PC-9 (cell line): ENCODE results near the gene AMZ1. TPM values are rescaled to one million over a fixed set of nuclear protein-coding genes. Genes with fewer than 3 reads are reported as not detected.

Experiments used
- BruUV-seq: library from RNA; stranded (reverse); fragments of 400-500 nt; replicated peaks from 2 replicates; lab custom pipeline; 2021; lab: Mats Ljungman, UMichigan
- CTCF ChIA-PET: fragments of 300-600 bp; sonication (Branson Sonifier 250); formaldehyde crosslinking; loops from one replicate; lab custom pipeline; 2022; ENCODE audit warnings: antibody characterized with exemption; lab: Charles Lee
- POLR2A ChIA-PET: fragments of 300-600 bp; sonication (Branson Sonifier 250); formaldehyde crosslinking; loops from one replicate; lab custom pipeline; 2022; ENCODE audit warnings: antibody characterized with exemption; ENCODE audit not compliant: unreplicated experiment; lab: Charles Lee
- DNase-seq, 2 experiments: peaks; one replicate each; pipeline versions ENCODE4 v3.0.0 to v3.0.0-alpha.2; 2015 to 2022; ENCODE audit warnings: mixed read lengths in 1 of 2
- H2AFZ ChIP-seq: fragments of 200-600 bp; sonication (generic); 2 replicates; pipeline ENCODE4 v1.8.1; 2017; ENCODE audit warnings: antibody characterized with exemption
- H3F3A ChIP-seq: fragments of 200-600 bp; sonication (generic); 2 replicates; pipeline ENCODE4 v1.8.1; 2017; ENCODE audit warnings: antibody characterized with exemption, mild to moderate bottlenecking, low read depth; ENCODE audit not compliant: insufficient read depth
- H3K27ac ChIP-seq: fragments of 200-600 bp; sonication (generic); 2 replicates; pipeline ENCODE4 v1.6.1; 2016; ENCODE audit warnings: mixed run types
- H3K27me3 ChIP-seq: fragments of 200-600 bp; sonication (generic); 2 replicates; pipeline ENCODE4 v1.6.1; 2016; ENCODE audit warnings: low read depth, mixed run types; ENCODE audit not compliant: insufficient read depth
- H3K36me3 ChIP-seq: fragments of 200-600 bp; sonication (generic); 2 replicates; pipeline ENCODE4 v1.6.1; 2016; ENCODE audit warnings: low read depth, mixed run types
- H3K4me1 ChIP-seq: fragments of 200-600 bp; sonication (generic); replicated peaks from 2 replicates; pipeline ENCODE4 v1.6.1; 2016; ENCODE audit warnings: mixed run types; ENCODE audit not compliant: insufficient read depth
- H3K4me2 ChIP-seq: fragments of 200-600 bp; sonication (generic); 2 replicates; pipeline ENCODE4 v1.6.1; 2017; ENCODE audit warnings: mixed run types
- H3K4me3 ChIP-seq: fragments of 200-600 bp; sonication (generic); 2 replicates; pipeline ENCODE4 v1.6.1; 2016; ENCODE audit warnings: mixed run types
- H3K79me2 ChIP-seq: fragments of 200-600 bp; sonication (generic); 2 replicates; pipeline ENCODE4 v1.6.1; 2017; ENCODE audit warnings: low read depth, mixed run types
- H3K9me2 ChIP-seq: fragments of 200-600 bp; sonication (generic); 2 replicates; pipeline ENCODE4 v1.8.1; 2017; ENCODE audit warnings: mild to moderate bottlenecking; ENCODE audit not compliant: insufficient read depth
- H3K9me3 ChIP-seq: fragments of 200-600 bp; sonication (generic); 2 replicates; pipeline ENCODE4 v1.8.1; 2016; ENCODE audit warnings: low read depth; ENCODE audit not compliant: insufficient read depth
- H4K20me1 ChIP-seq: fragments of 200-600 bp; sonication (generic); 2 replicates; pipeline ENCODE4 v1.8.1; 2017; ENCODE audit not compliant: insufficient read depth
- EZH2 ChIP-seq: fragments of 200-600 bp; sonication (generic); IDR thresholded peaks from 2 replicates; pipeline ENCODE4 v1.8.0; 2017; ENCODE audit warnings: antibody characterized with exemption, low read depth
- intact Hi-C: fragments of 100-400 bp; cut with micrococcal nuclease; formaldehyde crosslinking; loops from one replicate; pipeline ENCODE4 v1.10.0; 2022; ENCODE audit not compliant: unreplicated experiment
- total RNA-seq: library from RNA; stranded (reverse); gene quantifications from 2 replicates; pipeline ENCODE4 v1.2.3, GENCODE V29; 2021
- TF ChIP-seq, protein P1 (sequence below): fragments of 200-600 bp; sonication (generic); conservative IDR thresholded peaks from 2 replicates; pipeline ENCODE4 v1.6.1; 2017; ENCODE audit warnings: mixed run types, antibody characterized with exemption, mild to moderate bottlenecking, moderate library complexity

AMZ1 gene
- total RNA-seq, 1 experiment from 2014 or later = not detected

GRCh38 chr7:2680256-2680655, 7.7 kb upstream of the AMZ1 start:
- H3K9me2 ChIP-seq = no peaks in the 10 kb centered on the region

GRCh38 chr7:2680792-2681490, 7.1 kb upstream of the AMZ1 start:
- BruUV-seq = no TSS peak
- intact Hi-C loops = loop anchor here (1.0 kb wide), 2 partner anchors 204 to 230 kb away; no protein-coding TSS in a partner anchor

More at GRCh38 chr7:2680256-2680655, 7.7 kb upstream of the AMZ1 start:
- no peaks in the 10 kb centered on the region for H3K9me3 ChIP-seq
- no peaks in the 10 kb centered on the region for H3F3A ChIP-seq
- no peak overlapping the region for H3K4me2 ChIP-seq
- POLR2A ChIA-PET = no interaction called here
- H3K4me1 ChIP-seq = no peaks in the 10 kb centered on the region
- no peak overlapping the region for H3K27ac ChIP-seq
- BruUV-seq = no TSS peak
- intact Hi-C loops = no loop called here
- no peak for TF ChIP-seq EZH2
- TF ChIP-seq, protein P1, sequence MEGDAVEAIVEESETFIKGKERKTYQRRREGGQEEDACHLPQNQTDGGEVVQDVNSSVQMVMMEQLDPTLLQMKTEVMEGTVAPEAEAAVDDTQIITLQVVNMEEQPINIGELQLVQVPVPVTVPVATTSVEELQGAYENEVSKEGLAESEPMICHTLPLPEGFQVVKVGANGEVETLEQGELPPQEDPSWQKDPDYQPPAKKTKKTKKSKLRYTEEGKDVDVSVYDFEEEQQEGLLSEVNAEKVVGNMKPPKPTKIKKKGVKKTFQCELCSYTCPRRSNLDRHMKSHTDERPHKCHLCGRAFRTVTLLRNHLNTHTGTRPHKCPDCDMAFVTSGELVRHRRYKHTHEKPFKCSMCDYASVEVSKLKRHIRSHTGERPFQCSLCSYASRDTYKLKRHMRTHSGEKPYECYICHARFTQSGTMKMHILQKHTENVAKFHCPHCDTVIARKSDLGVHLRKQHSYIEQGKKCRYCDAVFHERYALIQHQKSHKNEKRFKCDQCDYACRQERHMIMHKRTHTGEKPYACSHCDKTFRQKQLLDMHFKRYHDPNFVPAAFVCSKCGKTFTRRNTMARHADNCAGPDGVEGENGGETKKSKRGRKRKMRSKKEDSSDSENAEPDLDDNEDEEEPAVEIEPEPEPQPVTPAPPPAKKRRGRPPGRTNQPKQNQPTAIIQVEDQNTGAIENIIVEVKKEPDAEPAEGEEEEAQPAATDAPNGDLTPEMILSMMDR = no peak
- CTCF ChIA-PET = interaction anchor here (0.5 to 0.8 kb wide), 2 partner anchors 36 to 229 kb away, joined by 3 read pairs; no protein-coding TSS in a partner anchor
- H4K20me1 ChIP-seq = no peaks in the 10 kb centered on the region
- H3K36me3 ChIP-seq = no peaks in the 10 kb centered on the region
- 0 out of 2 replicates have a peak, but pooled peaks cover 9% of the 10 kb centered on the region for H3K27me3 ChIP-seq
- H3K4me3 ChIP-seq = no peak overlapping the region
- H2AFZ ChIP-seq = no peak overlapping the region
- DNase-seq = no peak
- no peaks in the 10 kb centered on the region for H3K79me2 ChIP-seq

More at GRCh38 chr7:2680792-2681490, 7.1 kb upstream of the AMZ1 start:
- Histone ChIP-seq H3K79me2 (no peaks in the 10 kb centered on the region), H3K27ac (no peak overlapping the region), H3F3A (no peaks in the 10 kb centered on the region), H3K9me3 (no peaks in the 10 kb centered on the region), H3K4me3 (no peak overlapping the region), H3K27me3 (0 out of 2 replicates have a peak, but pooled peaks cover 9% of the 10 kb centered on the region), H2AFZ (no peak overlapping the region), H3K36me3 (no peaks in the 10 kb centered on the region), H3K9me2 (no peaks in the 10 kb centered on the region), H3K4me2 (no peak overlapping the region), H3K4me1 (no peaks in the 10 kb centered on the region), H4K20me1 (no peaks in the 10 kb centered on the region)
- TF ChIP-seq EZH2 = no peak
- TF ChIP-seq, protein P1 = peak; percentile 85
- ChIA-PET CTCF (interaction anchor here (0.5 to 0.9 kb wide), 6 partner anchors 9 to 543 kb away, joined by 3 to 7 read pairs (median 3); no protein-coding TSS in a partner anchor), POLR2A (no interaction called here)
- peak; percentile 47 to 83 for DNase-seq
